GM12878 (cell line): Measurements from ENCODE around the gene FNDC3B. TPM values are rescaled to one million over a fixed set of nuclear protein-coding genes. Genes with fewer than 3 reads are reported as not detected.

ENCODE experiments used
- ATAC-seq: fragments of 200-7000 bp; cut with Tn5 transposase; 3 replicates; pipeline ENCODE4 v1.9.1; 2020; ENCODE audit warnings: mild to moderate bottlenecking, moderate library complexity
- BruUV-seq: library from RNA; stranded (reverse); fragments of 400-500 nt; replicated peaks from 2 replicates; lab custom pipeline; 2021; lab: Mats Ljungman, UMichigan
- CTCF ChIA-PET: fragments of 300-600 bp; sonication (Branson Sonifier 250); formaldehyde crosslinking; extraction: SDS; loops from one replicate; lab custom pipeline; 2021; ENCODE audit warnings: inconsistent platforms; lab: Yijun Ruan, JAX
- POLR2A ChIA-PET: fragments of 350-600 bp; formaldehyde crosslinking; extraction: SDS; loops from one replicate; lab custom pipeline; 2021; ENCODE audit warnings: inconsistent platforms; lab: Charles Lee
- RAD21 ChIA-PET: fragments of 300-600 bp; sonication (Branson Sonifier 250); formaldehyde crosslinking; loops from one replicate; lab custom pipeline; 2023; ENCODE audit warnings: antibody characterized with exemption; ENCODE audit not compliant: unreplicated experiment; lab: Charles Lee
- SMC1A ChIA-PET: fragments of 300-600 bp; sonication (Branson Sonifier 250); formaldehyde crosslinking; loops from one replicate; lab custom pipeline; 2023; ENCODE audit not compliant: unreplicated experiment, uncharacterized antibody; lab: Charles Lee
- DNase-seq: peaks from one replicate; pipeline ENCODE4 v3.0.0-alpha.2; 2011; ENCODE audit warnings: low read depth, low spot score
- FAIRE-seq: peaks from 3 replicates; lab custom pipeline; 2011; peaks lifted over from hg19 to GRCh38; lab: Jason Lieb, UNC
- H2AFZ ChIP-seq: 2 replicates; pipeline ENCODE4 v1.6.0; 2011; ENCODE audit warnings: low read depth, low read length, control low read depth; ENCODE audit not compliant: control insufficient read depth
- H3K27ac ChIP-seq: 2 replicates; pipeline ENCODE4 v1.5.1; 2011; ENCODE audit warnings: control low read depth; ENCODE audit not compliant: control insufficient read depth, insufficient read depth
- H3K27me3 ChIP-seq, 2 experiments: replicated peaks in 1 of 2; 2 replicates each; pipeline versions ENCODE4 v1.6.0 to v1.6.1; 2011; ENCODE audit warnings: low read length in 1 of 2; ENCODE audit not compliant: control insufficient read depth in 2 of 2, insufficient read depth in 2 of 2
- H3K36me3 ChIP-seq, 2 experiments: 2 replicates each; pipeline ENCODE4 v1.5.1; 2011; ENCODE audit warnings: low read length in 1 of 2; ENCODE audit not compliant: control insufficient read depth in 2 of 2, insufficient read depth in 2 of 2
- H3K4me1 ChIP-seq: 2 replicates; pipeline ENCODE4 v1.6.1; 2011; ENCODE audit warnings: mild to moderate bottlenecking, low read length, moderate library complexity, mixed read lengths; ENCODE audit not compliant: control insufficient read depth, insufficient read depth
- H3K4me2 ChIP-seq: 2 replicates; pipeline ENCODE4 v1.6.0; 2011; ENCODE audit warnings: control low read depth; ENCODE audit not compliant: control insufficient read depth, insufficient read depth
- H3K4me3 ChIP-seq: fragments of 200-600 bp; sonication (generic); 2 replicates; pipeline ENCODE4 v1.5.1; 2016
- H3K79me2 ChIP-seq: 2 replicates; pipeline ENCODE4 v1.6.0; 2011; ENCODE audit warnings: low read length; ENCODE audit not compliant: control insufficient read depth, insufficient read depth
- H3K9ac ChIP-seq: 2 replicates; pipeline ENCODE4 v1.8.0; 2011; ENCODE audit warnings: low read length, control low read depth, mixed read lengths; ENCODE audit not compliant: control insufficient read depth, insufficient read depth
- H3K9me3 ChIP-seq: replicated peaks from 3 replicates; pipeline ENCODE4 v1.5.1; 2011; ENCODE audit warnings: mild to moderate bottlenecking, low read length; ENCODE audit not compliant: control insufficient read depth, insufficient read depth
- H4K20me1 ChIP-seq: 2 replicates; pipeline ENCODE4 v1.6.0; 2011; ENCODE audit not compliant: control insufficient read depth, insufficient read depth
- ATF7 ChIP-seq: fragments of 450-650 bp; IDR thresholded peaks from 2 replicates; pipeline ENCODE4 v1.6.1; 2016; ENCODE audit warnings: low read depth, mild to moderate bottlenecking
- BACH1 ChIP-seq: fragments of 450-650 bp; IDR thresholded peaks from 2 replicates; pipeline ENCODE4 v1.6.1; 2017; ENCODE audit warnings: mild to moderate bottlenecking, borderline replicate concordance
- CHD2 ChIP-seq: IDR thresholded peaks from 2 replicates; pipeline ENCODE4 v1.6.1; 2011; ENCODE audit warnings: low read depth, low read length, improper control_type of control experiment, borderline replicate concordance
- HDAC2 ChIP-seq: fragments of 200-600 bp; sonication (generic); IDR thresholded peaks from 2 replicates; pipeline ENCODE4 v1.6.1; 2017
- NBN ChIP-seq: fragments of 450-650 bp; IDR thresholded peaks from 2 replicates; pipeline ENCODE4 v1.6.1; 2016
- NFIC ChIP-seq: IDR thresholded peaks from 2 replicates; pipeline ENCODE4 v1.6.1; 2012; ENCODE audit warnings: low read depth, mild to moderate bottlenecking, inconsistent platforms, low read length, moderate library complexity
- NR2C1 ChIP-seq: fragments of 450-650 bp; IDR thresholded peaks from 2 replicates; pipeline ENCODE4 v1.6.1; 2017; ENCODE audit warnings: antibody characterized with exemption, mild to moderate bottlenecking, moderate library complexity
- SIN3A ChIP-seq: IDR thresholded peaks from 2 replicates; pipeline ENCODE4 v1.6.1; 2012; ENCODE audit warnings: low read depth, low read length, improper control_type of control experiment
- SP1 ChIP-seq: IDR thresholded peaks from one replicate; pipeline ENCODE4 v1.6.1; 2011; ENCODE audit warnings: low read depth, low read length
- SPI1 ChIP-seq: IDR thresholded peaks from 2 replicates; pipeline ENCODE4 v1.6.1; 2011; ENCODE audit warnings: low read depth, mild to moderate bottlenecking, low read length, moderate library complexity, borderline replicate concordance; ENCODE audit not compliant: insufficient read depth
- ZNF24 ChIP-seq: fragments of 450-650 bp; IDR thresholded peaks from 2 replicates; pipeline ENCODE4 v1.6.1; 2017; ENCODE audit warnings: antibody characterized with exemption, mild to moderate bottlenecking
- WGBS: methylation state at CpG from one replicate; pipeline ENCODE4 v1.1.6; 2016; ENCODE audit warnings: low lambda C conversion rate; ENCODE audit not compliant: insufficient replicate concordance, insufficient coverage; ENCODE audit errors: missing lambda C conversion rate; 5-methylcytosine and 5-hydroxymethylcytosine counted together
- in situ Hi-C: fragments of 300-500 bp; cut with MboI; formaldehyde crosslinking; loops from 9 replicates; pipeline ENCODE4 v1.14.3; 2018; ENCODE audit warnings: mixed read lengths
- intact Hi-C: fragments of 100-400 bp; cut with micrococcal nuclease; formaldehyde crosslinking; loops from one replicate; pipeline ENCODE4 v1.14.2; 2022; ENCODE audit not compliant: unreplicated experiment
- polyA plus RNA-seq, 11 experiments: library from polyadenylated mRNA; depleted of rRNA in 4 of 11; unstranded in 6 of 11; stranded (reverse) in 5 of 11; fragments of >200 nt; fragmentation: Nextera tagmentation in 4 of 11; fragmentation: Illumina TruSeq in 1 of 11; extraction: Ambion mirVana in 4 of 11; extraction: Trizol in 1 of 11; gene quantifications; 1 replicate in 1 of 11; 2 replicates in 10 of 11; pipeline versions ENCODE4 v1.2.1 to v1.2.3, GENCODE V29; 2011 to 2016; ENCODE audit warnings: inconsistent platforms in 2 of 11, missing spikeins in 2 of 11, low read depth in 1 of 11
- total RNA-seq, 4 experiments: library from RNA; depleted of rRNA in 3 of 4; stranded (reverse); fragments of >200 nt in 3 of 4; fragmentation: Illumina TruSeq in 1 of 4; extraction: Trizol in 1 of 4; gene quantifications; 2 replicates each; pipeline versions ENCODE4 v1.2.1 to v1.2.3, GENCODE V29; 2013 to 2021

The FNDC3B gene
- total and polyA plus RNA-seq, 10 of the 15 experiments (the other 5 are each of a cell fraction or from before 2014, with no cell fraction given), result 7.9 to 35.0 (median 18.5) TPM

- peaks cover 19% of the 10 kb centered on the region for H3K4me1 ChIP-seq
- no peak overlapping the region; the same call in none of the 2 replicates for H3K27ac ChIP-seq
- intact Hi-C loops (loop anchor here (1.0 to 5.0 kb wide), 4 partner anchors 32 to 210 kb away; no protein-coding TSS in a partner anchor), in situ Hi-C loops (no loop called here)
- no peak overlapping the region for H2AFZ ChIP-seq
- TF ChIP-seq NBN (no peak), HDAC2 (no peak), ATF7 (peak; percentile 47; the same call in 1 of the 2 replicates), NFIC (no peak), SIN3A (no peak), SPI1 (peak; percentile 24; the same call in 1 of the 2 replicates), CHD2 (no peak), ZNF24 (peak; percentile 55; the same call in 1 of the 2 replicates), BACH1 (0 out of 2 replicates have a peak, but pooled peaks have one; percentile 10), NR2C1 (no peak), SP1 (no peak)
- DNase-seq (no peak), FAIRE-seq (peak; percentile 18), ATAC-seq (peak; percentile 9; the same call in 2 of the 3 replicates)
- POLR2A ChIA-PET, result interaction anchor here (0.7 to 1.9 kb wide), 4 partner anchors 9 to 701 kb away, joined by 3 to 7 read pairs (median 5); no protein-coding TSS in a partner anchor
- no peak overlapping the region for H3K9ac ChIP-seq
- SMC1A ChIA-PET, result interaction anchor here (0.7 to 1.3 kb wide), 7 partner anchors 25 to 78 kb away, joined by 3 to 7 read pairs (median 3); no protein-coding TSS in a partner anchor
- H3K79me2 ChIP-seq, result peaks cover 76% of the 10 kb centered on the region
- H3K36me3 ChIP-seq, result peaks cover under 1 to 10% of the 10 kb centered on the region in 2 experiments; a peak in 3 of 4 replicates
- RAD21 ChIA-PET, result interaction anchor here (0.8 to 2.7 kb wide), 5 partner anchors 38 to 77 kb away, joined by 3 to 10 read pairs (median 6); no protein-coding TSS in a partner anchor
- CTCF ChIA-PET, result interaction anchor here (0.7 to 1.0 kb wide), 3 partner anchors 39 to 187 kb away, joined by 3 to 4 read pairs (median 3); no protein-coding TSS in a partner anchor
- no peaks in the 10 kb centered on the region for H3K27me3 ChIP-seq
- 80% methylated on average over 3 of the region's 3 CpGs for WGBS
- no peaks in the 10 kb centered on the region; the same call in 1 of the 2 replicates for H4K20me1 ChIP-seq
- BruUV-seq, result no TSS peak
- H3K9me3 ChIP-seq, result peaks cover 5% of the 10 kb centered on the region; the same call in 2 of the 3 replicates
- H3K4me2 ChIP-seq, result peak overlapping the region; percentile 91
- 0 out of 2 replicates have a peak overlapping the region, but pooled peaks have one; percentile 17 for H3K4me3 ChIP-seq
These were observed 23.4 kb downstream of the FNDC3B start for GRCh38 chr3:172062761-172063160.
